Activated CD8-positive, alpha-beta memory T cell treated with anti-CD3 and anti-CD28 coated beads, Interleukin-2, amount 50 U/mL, for 24 hours (primary cell): ENCODE measurements around the gene PARD3.

Experiments
- DNase-seq: peaks from one replicate; pipeline ENCODE4 v3.0.0-alpha.2; 2020; ENCODE audit errors: extremely low read depth

Gene PARD3

GRCh38 chr10:34125702-34126101 is 689.4 kb downstream of the PARD3 start:
- DNase-seq: no peak

DNA sequence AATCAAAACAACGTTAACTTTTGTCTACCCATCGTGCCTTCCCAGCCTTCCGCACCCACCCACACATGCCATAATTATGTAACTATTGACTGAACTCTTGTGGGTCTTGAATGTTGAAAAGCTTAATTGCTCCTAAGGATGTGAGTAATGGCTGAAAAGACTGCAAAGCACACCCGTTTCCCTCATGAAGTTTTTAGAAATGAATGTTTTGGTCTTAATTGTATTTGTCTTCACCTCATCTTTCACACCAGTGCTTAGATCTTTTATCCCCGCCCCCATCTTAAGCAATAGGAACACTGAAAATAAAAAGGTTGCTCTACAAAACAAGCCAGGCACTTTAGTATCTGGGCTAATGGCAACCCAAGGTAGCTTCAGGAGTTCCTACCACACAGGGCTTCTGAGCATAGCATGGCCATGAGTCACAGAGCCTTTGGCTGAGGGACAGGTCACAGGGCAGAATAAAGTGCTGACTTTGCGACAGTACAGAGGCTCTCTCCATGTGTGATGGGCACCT is 690.5 kb downstream of the PARD3 start:
- no peak for DNase-seq

DNA sequence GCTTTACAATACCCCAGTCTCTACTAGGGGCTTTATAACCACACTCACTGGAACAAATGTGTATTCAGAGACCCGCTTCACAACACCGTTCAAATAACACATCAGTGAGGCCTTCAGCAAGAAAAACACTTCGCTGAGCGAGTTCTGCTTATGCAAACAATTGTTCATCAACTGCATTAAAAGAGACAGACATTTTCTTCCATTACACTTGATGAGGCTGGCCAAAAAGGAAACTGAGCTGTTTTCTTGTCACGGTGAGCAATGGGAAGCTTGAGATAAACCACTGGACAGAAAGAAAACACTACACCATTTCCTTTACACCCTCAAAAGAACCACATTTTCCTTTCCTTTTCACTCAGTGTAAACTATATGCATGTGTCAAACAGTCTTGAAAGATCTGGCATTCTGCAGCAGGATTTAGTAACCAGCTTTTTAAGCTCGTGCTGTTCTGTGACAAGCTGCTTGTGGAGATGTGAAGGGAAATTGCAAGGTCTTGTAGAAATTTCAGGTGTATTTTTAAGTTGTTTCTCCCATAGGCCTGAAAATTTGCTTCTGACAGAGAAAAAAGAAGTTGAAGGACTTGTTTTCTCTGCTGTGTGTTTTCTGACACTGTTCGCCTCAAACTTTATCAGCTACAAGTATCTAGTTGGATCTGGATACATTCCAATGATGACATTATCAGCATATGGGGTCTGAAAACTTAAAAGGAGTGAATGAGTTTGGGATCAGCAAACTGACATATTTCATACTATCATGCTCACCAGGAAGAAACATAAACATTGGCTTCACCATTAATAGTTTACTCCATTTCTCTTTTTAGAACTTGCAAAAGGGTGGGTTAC is 693.1 kb downstream of the PARD3 start:
- DNase-seq: no peak

DNA sequence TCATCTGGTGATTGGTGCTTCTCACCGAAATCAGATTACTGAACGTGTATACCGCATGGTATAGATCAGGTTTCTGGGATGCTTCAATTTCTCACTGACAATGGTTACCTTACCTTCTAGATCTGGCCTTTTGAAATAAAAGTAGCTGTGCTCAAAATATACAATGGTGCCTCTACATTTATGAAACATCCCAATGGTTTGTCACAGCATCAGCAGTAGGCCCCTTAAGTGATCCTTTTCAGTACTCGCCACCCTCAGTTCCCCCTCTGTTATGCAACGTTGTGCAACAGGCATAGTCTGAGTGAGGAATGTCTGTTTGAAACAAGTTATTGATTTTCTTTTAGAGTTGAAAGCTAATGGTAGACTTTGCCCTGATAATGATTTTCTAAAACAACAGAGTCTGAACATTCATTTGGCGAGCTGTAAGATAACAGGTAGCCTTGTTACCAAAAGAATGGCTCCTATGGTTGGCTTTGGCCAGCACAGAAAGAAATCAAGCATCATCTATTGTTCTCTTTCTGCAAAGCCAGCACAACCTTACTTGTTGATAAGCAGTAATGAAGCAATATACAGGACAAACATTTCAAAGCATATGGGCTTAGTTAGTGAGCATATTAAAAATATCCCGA is 693.9 kb downstream of the PARD3 start:
- DNase-seq: no peak

- DNase-seq: no peak
These were observed 695.6 kb downstream of the PARD3 start for GRCh38 chr10:34119456-34119855.

DNA sequence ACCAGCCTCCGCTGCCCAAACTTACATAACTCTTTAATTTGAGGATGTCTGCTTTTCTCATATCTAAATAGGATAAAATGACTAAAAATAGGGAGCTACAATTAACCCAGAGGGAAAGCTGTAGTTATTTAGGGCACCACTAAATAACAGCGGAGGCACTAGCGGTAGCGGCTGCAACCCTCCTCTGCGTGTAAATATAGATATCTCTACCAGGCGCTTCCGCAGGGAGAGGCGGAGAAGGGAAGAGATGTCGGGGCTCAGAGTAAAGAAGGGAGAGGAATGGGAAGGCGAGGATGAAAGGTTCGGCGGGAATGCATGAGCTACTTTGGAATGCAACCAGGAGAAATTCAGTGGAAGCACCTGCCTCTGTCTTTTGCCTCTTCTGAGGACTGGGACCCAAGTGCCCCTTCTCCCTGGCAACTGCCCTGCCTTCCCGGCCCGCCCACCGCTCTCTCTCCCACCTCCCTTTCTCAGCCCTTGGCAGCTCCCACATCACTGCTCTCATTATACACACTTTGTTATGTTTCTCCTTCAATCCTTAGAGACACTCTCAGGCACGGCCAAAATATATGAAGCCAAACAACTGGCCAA is 698.3 kb downstream of the PARD3 start:
- no peak for DNase-seq

- no peak for DNase-seq
These were observed 698.9 kb downstream of the PARD3 start for GRCh38 chr10:34116220-34116641.

DNA sequence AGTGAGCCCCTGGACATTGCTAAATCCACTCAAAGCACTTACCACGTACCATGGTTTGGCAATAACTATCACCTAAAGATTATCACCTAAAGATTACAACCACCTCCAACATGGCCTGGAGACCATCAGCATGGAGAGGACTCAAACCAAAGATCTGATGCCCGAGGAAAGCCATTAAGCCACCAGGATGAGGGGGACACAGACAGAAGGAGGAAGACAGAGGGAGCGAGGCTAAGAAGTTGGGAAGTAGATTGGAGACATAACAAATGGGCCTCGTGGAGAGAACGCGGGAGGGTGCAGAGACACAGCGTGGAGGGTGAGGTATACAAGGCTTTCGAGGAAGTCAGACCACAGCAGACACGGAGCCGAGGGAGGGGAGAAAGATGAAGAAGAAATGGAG is 700.2 kb downstream of the PARD3 start:
- no peak for DNase-seq

DNA sequence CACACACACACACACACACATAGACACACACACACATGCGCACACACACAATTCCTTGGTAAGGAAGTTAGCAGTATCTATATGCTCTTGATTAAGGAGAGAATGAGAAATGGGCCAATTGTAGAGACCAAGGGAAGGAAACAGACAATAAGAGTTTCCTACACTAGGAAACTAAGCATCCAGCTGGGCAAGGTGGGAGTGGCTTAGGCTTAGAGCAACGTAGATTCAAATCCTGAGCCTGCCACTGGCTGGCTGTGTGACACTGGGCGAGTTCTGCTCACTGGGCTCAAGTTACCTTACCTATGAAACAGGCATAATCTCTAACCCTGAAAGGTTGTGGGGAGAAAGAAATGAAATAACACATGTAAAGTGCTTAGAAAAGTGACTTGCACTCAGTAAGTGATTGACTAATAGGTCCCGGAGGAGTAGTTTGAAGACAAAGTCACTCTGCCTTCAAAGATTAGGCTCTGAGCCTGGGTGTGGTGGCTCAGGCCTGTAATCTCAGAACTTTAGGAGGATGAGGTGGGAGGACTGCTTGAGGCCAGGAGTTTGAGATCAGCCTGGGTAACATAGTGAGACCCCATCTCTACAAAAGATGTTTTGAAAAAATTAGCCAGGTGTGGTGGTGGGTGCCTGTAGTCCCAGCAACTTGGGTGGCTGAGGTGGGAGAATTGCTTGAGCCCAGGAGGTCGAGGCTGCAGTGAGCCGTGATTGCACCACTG is 701.4 kb downstream of the PARD3 start:
- DNase-seq: no peak

GRCh38 chr10:34112171-34112782 is 702.8 kb downstream of the PARD3 start:
- no peak for DNase-seq

- no peak for DNase-seq
These were observed 703.9 kb downstream of the PARD3 start for GRCh38 chr10:34111179-34111578.

DNA sequence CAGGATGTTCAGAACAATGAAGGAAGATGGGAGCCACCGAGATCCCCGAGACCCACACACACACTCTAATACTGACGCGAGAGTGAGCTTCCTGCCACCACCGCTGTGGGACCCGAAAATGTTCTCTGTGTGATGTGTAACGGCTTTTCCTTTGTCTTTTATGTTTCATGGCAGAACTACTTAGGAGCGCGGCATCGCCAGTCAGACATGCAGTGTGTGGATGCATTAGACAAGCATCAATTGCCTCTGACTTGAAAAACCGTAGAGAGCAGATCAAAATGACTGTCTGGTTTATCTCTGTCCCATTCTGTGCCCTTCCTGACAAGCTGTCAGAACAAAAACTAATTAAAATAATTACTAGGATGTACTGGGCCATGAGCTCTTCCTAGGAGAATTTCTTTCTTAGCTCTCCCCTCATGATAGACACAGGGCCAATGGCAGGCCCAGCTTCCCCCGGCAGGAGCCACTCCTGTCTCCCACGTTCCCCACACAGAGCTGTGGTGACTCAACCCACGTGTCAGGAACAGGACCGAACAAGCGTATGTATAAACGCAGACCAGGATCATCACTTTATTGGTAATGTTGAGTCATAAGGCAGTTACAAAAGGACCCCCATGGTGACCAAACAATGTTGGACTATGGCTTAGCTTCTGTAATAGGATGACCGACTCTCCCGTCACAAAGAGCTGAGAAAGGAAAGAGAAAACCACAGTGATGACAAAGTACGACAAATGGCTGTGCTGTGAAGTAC is 705.0 kb downstream of the PARD3 start:
- no peak for DNase-seq

- no peak for DNase-seq
These were observed 705.6 kb downstream of the PARD3 start for GRCh38 chr10:34109495-34109894.

DNA sequence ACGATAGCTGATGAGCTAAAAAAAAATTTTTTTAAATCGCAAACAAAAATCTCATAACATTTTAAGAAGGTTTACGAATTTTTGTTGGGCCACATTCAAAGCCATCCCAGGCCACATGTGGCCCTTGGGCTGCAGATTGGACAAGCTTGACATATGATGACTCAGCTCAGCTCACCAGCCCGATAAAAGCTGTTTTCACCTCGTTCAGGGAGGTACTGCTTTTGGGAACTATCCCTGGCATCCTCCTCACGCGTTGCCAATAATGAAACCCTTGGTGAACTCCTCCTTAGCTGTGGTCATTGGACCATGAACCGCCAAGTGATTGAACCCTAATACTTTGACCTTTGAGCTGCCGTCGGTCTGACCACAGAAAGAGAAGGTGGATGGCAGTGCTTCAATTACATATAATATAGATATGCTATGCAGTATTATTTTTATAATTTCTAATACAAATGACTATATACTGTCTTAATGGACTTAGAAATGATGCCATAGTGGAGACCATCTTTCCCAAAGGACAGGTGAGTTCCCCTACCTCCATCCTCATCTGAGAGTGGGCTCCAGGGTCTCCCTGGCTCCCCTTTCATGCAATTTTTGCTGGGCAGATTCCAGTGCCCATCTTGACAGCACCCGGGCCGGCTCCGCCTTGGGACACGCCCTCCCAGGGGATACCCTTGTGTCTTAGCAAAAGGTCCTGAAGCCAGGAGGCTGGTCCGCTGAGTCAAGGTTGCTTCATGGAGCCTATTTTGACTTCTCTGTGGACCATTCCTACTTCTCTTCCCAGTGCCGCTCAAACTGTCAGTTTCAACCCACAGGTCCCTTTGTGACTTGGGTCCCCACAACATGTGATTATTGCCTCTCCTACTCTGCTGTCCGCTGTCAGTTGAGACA is 707.2 kb downstream of the PARD3 start:
- no peak for DNase-seq

DNA sequence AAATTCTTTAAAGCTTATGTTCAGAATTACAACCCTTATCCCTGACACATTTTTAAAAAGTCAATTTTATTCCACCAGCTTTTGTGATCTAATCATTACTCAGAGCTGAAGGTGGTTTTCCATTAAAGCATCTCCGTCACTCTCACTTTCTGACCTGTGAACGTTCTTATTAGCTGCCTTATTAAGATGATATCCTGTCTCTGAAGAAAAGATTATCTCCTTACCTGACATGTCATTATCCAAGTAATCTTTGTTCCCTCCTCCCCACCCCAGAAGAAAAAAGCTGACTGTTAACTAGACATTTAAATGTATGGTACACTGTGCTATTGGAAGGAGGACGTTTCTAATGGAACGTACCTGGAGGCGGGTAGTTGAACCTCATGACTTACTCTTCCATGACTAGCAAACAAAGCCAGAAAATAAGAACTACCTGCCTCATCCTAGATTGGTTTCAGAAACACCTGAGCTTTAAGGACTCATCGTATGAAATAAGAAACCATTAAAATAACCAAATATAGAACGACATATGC is 708.7 kb downstream of the PARD3 start:
- DNase-seq: no peak

DNA sequence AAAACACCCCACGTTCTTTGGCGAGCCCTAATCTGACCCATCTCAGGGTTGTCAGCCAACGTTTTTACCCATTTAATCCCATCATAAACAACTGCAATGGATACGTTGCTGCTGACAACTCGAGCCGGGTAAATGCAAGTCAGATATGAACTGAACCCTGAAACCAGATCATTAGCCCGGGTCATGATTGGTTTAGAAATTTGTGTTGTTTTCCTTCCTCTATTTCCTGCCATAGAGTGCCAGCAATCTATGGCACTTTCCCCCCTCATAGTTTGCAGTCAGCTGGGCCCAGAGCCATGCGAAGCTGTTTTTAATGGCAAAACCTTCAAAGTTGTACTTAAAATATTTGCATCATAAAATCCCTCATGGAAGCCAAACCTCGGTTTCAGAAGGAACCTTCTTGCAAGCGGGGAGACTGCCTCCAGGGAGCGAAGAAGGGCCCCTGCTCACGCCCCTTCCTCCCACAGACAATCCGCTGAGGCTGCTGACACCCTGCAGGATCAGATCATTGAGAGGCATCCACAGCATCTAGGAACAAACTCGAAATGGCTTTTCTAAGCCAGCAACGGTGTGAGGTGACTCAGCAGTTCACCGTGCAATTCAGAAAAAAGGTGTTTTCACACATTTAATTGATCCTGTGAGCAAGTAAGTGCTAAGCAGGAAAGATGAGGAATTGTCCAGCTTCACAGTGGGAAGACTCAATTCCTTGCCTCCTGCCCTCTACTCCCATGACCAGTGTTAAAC is 710.1 kb downstream of the PARD3 start:
- no peak for DNase-seq

- no peak for DNase-seq
These were observed 712.1 kb downstream of the PARD3 start for GRCh38 chr10:34102893-34103506.

DNA sequence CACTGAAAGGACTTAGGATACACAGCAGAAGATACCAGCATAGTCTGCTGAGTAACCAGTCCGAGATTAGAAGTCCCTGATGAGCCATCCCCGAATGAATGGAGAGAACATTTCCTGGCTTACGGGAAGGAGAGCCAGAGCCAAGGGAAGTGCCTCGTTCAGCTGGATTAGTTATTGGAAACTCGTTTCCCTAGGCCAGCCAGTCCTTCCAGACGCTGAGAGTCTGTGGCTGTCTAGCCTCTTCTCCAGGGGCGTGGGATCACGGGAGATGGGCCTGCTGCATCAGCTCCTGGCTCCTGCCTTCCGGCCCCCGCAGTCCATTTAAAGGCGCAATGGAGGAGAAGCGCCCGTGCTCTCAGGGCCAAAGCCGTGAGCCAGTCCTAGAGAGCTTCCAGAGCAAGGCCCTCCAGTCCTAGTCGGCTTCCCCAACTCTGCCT is 712.8 kb downstream of the PARD3 start:
- no peak for DNase-seq
